ENCODE data around the gene GZMB.
"Not testable (repeated sequence)": the region's sequence is repeated elsewhere in the genome, so short reads cannot be mapped to it uniquely, and the experiment has no call there.

GZMB gene

DNA sequence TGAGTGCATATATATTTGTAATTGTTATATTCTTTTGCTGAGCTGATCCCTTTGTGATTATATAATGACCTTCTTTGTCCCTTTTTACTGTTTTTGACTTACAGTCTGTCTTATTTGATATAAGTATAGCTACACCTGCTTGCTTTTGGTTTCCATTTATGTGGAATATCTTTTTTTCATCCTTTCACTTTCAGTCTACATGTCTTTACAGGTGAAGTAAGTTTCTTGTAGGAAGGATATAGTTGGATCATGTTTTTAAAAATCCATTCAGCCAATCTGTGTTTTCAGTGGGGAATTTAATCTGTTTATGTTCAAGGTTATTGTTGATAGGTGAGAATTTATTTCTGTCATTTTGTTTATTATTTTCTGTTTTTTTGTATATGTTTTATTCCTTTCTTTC, 36.6 kb downstream of the GZMB start:
- TF ChIP-seq, protein P1, sequence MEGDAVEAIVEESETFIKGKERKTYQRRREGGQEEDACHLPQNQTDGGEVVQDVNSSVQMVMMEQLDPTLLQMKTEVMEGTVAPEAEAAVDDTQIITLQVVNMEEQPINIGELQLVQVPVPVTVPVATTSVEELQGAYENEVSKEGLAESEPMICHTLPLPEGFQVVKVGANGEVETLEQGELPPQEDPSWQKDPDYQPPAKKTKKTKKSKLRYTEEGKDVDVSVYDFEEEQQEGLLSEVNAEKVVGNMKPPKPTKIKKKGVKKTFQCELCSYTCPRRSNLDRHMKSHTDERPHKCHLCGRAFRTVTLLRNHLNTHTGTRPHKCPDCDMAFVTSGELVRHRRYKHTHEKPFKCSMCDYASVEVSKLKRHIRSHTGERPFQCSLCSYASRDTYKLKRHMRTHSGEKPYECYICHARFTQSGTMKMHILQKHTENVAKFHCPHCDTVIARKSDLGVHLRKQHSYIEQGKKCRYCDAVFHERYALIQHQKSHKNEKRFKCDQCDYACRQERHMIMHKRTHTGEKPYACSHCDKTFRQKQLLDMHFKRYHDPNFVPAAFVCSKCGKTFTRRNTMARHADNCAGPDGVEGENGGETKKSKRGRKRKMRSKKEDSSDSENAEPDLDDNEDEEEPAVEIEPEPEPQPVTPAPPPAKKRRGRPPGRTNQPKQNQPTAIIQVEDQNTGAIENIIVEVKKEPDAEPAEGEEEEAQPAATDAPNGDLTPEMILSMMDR (IDR thresholded peaks at IDR 0.05; ENCODE audit: low read depth, low read length, missing control alignments), result no peak
- no peak for DNase-seq
- Histone ChIP-seq H3K36me3 (replicated peaks) (no peaks in the 10 kb centered on the region), H3K27ac (no peak overlapping the region), H3K4me3 (ENCODE audit: low read depth, low read length) (no peak overlapping the region), H3K27me3 (replicated peaks) (no peaks in the 10 kb centered on the region)
- in situ Hi-C loops (cut with HindIII; ENCODE audit: low pct_ligation_motif_present, low sequenced_read_pairs), result no loop called here

DNA sequence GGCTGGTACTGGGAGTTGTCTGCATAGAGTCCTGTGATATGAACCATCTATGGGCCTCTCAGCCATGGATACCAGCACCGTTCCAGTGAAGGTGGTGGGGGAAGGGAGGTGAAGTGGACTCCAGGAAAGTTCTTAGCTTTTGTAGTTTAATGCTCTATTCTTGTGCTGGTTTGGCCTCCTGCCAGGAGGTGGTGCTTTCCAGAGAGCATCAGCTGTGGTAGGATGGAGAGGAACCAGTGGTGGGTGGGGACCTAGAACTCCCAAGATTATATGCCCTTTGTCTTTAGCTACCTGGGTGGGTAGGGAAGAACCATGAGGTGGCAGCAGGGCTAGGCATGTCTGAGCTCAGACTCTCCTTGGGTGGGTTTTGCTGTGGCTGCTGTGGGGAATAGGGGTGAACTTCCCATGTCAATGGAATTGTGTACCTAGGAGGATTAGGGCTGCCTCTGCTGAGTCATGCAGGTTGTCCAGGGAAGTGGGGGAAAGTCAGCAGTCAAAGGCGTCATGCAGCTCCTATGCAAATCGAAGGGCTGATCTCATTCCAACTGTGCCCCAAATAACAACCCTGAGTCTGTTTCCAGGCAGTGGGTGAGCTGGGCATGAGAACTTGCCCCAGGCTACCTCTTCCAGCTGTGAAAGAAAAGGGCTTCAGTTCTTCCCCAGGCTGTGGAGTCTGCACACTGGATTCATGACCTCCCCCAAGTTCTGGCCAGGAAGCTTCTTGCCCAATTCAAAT, 38.7 kb downstream of the GZMB start:
- Histone ChIP-seq H3K36me3 (replicated peaks) (no peaks in the 10 kb centered on the region), H3K27ac (no peak overlapping the region), H3K27me3 (replicated peaks) (no peaks in the 10 kb centered on the region), H3K4me3 (ENCODE audit: low read depth, low read length) (no peak overlapping the region)
- TF ChIP-seq, protein P1 (IDR thresholded peaks at IDR 0.05; ENCODE audit: low read depth, low read length, missing control alignments), result no peak
- in situ Hi-C loops (cut with HindIII; ENCODE audit: low pct_ligation_motif_present, low sequenced_read_pairs), result no loop called here
- no peak for DNase-seq

DNA sequence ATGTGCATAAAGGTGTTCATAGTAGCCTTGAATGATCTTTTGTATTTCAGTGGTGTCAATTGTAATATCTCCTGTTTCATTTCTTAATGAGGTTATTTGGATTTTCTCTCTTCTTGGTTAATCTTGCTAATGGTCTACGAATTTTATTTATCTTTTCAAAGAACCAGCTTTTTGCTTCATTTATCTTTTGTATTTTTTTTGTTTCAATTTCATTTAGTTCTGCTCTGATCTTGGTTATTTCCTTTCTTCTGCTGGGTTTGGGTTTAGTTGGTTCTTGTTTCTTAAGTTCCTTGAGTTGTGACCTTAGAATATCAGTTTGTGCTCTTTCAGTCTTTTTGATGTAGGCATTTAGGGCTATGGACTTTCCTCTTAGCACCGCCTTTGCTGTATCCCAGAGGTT, 43.0 kb downstream of the GZMB start:
- in situ Hi-C loops (cut with HindIII; ENCODE audit: low pct_ligation_motif_present, low sequenced_read_pairs); DNase-seq; H3K27ac ChIP-seq; H3K4me3 ChIP-seq (ENCODE audit: low read depth, low read length); H3K36me3 ChIP-seq (replicated peaks); H3K27me3 ChIP-seq (replicated peaks): not testable (repeated sequence)

DNA sequence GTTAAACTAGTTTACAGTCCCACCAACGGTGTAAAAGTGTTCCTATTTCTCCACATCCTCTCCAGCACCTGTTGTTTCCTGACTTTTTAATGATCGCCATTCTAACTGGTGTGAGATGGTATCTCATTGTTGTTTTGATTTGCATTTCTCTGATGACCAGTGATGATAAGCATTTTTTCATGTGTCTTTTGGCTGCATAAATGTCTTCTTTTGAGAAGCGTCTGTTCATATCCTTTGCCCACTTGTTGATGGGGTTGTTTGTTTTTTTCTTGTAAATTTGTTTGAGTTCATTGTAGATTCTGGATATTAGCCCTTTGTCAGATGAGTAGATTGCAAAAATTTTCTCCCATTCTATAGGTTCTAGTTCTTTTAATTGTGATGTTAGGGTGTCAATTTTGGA, 49.6 kb downstream of the GZMB start:
- H3K27me3 ChIP-seq (replicated peaks); H3K27ac ChIP-seq; H3K36me3 ChIP-seq (replicated peaks); in situ Hi-C loops (cut with HindIII; ENCODE audit: low pct_ligation_motif_present, low sequenced_read_pairs); H3K4me3 ChIP-seq (ENCODE audit: low read depth, low read length); DNase-seq: not testable (repeated sequence)

Measured in brain microvascular endothelial cell (primary cell).